IMR-90 (cell line): ENCODE measurements around the gene KCNJ1. TPM values are rescaled to one million over a fixed set of nuclear protein-coding genes. Genes with fewer than 3 reads are reported as not detected.

ENCODE experiments used
- ATAC-seq: fragments of 200-7000 bp; cut with Tn5 transposase; 2 replicates; pipeline ENCODE4 v1.9.1; 2020; ENCODE audit warnings: low read depth, mild to moderate bottlenecking, moderate library complexity
- BruUV-seq: library from RNA; stranded (reverse); fragments of 400-500 nt; replicated peaks from 2 replicates; lab custom pipeline; 2021; lab: Mats Ljungman, UMichigan
- CTCF ChIA-PET: fragments of 300-600 bp; formaldehyde crosslinking; extraction: SDS; loops from one replicate; lab custom pipeline; 2021; ENCODE audit warnings: antibody characterized with exemption; lab: Yijun Ruan, JAX
- POLR2A ChIA-PET: fragments of 300-600 bp; sonication (Branson Sonifier 250); formaldehyde crosslinking; loops from one replicate; lab custom pipeline; 2022; ENCODE audit warnings: antibody characterized with exemption; ENCODE audit not compliant: unreplicated experiment; lab: Charles Lee
- DNase-seq: peaks from one replicate; pipeline ENCODE4 v3.0.0; 2013
- H2AFZ ChIP-seq: replicated peaks from 2 replicates; pipeline ENCODE3; 2013; ENCODE audit warnings: low read length, mild to moderate bottlenecking; ENCODE audit not compliant: poor library complexity
- H2AK5ac ChIP-seq: 2 replicates; pipeline ENCODE4 v1.6.1; 2013; ENCODE audit warnings: low read depth, low read length, inconsistent platforms
- H2AK9ac ChIP-seq: replicated peaks from 2 replicates; pipeline ENCODE3; 2013; ENCODE audit warnings: mild to moderate bottlenecking, low read depth, low read length, moderate library complexity; ENCODE audit not compliant: poor library complexity
- H2BK120ac ChIP-seq: 2 replicates; pipeline ENCODE4 v1.6.1; 2013; ENCODE audit warnings: low read depth, low read length, inconsistent platforms
- H2BK15ac ChIP-seq: 3 replicates; pipeline ENCODE4 v1.6.1; 2013; ENCODE audit warnings: low read depth, low read length, inconsistent platforms
- H2BK20ac ChIP-seq: 2 replicates; pipeline ENCODE4 v1.6.1; 2013; ENCODE audit warnings: low read depth, mild to moderate bottlenecking, inconsistent platforms, low read length, moderate library complexity
- H2BK5ac ChIP-seq: 2 replicates; pipeline ENCODE4 v1.6.1; 2013; ENCODE audit warnings: mild to moderate bottlenecking, low read depth, low read length, inconsistent platforms; ENCODE audit not compliant: poor library complexity, severe bottlenecking
- H3K14ac ChIP-seq: replicated peaks from 2 replicates; pipeline ENCODE4 v1.6.1; 2013; ENCODE audit warnings: low read depth, low read length, inconsistent platforms
- H3K18ac ChIP-seq: 2 replicates; pipeline ENCODE4 v1.6.1; 2013; ENCODE audit warnings: low read depth, low read length, control low read depth
- H3K23ac ChIP-seq: 2 replicates; pipeline ENCODE4 v1.6.1; 2013; ENCODE audit warnings: low read depth, low read length, inconsistent platforms
- H3K27ac ChIP-seq: 2 replicates; pipeline ENCODE4 v1.5.1; 2013; ENCODE audit warnings: mild to moderate bottlenecking, control low read depth, low read length; ENCODE audit not compliant: insufficient read depth
- H3K27me3 ChIP-seq: 2 replicates; pipeline ENCODE4 v1.6.1; 2013; ENCODE audit warnings: low read length; ENCODE audit not compliant: control insufficient read depth, insufficient read depth
- H3K36me3 ChIP-seq: 2 replicates; pipeline ENCODE4 v1.6.1; 2013; ENCODE audit warnings: low read length, mixed read lengths; ENCODE audit not compliant: control insufficient read depth, insufficient read depth
- H3K4ac ChIP-seq: 2 replicates; pipeline ENCODE4 v1.6.1; 2013; ENCODE audit warnings: low read depth, low read length, inconsistent platforms
- H3K4me1 ChIP-seq: 2 replicates; pipeline ENCODE4 v1.6.1; 2013; ENCODE audit warnings: low read length, mixed read lengths; ENCODE audit not compliant: control insufficient read depth, insufficient read depth
- H3K4me2 ChIP-seq: 2 replicates; pipeline ENCODE4 v1.6.1; 2013; ENCODE audit warnings: low read depth, mild to moderate bottlenecking, control low read depth, low read length, moderate library complexity
- H3K4me3 ChIP-seq: 2 replicates; pipeline ENCODE4 v1.5.1; 2013; ENCODE audit warnings: low read depth, mild to moderate bottlenecking, control low read depth, low read length, moderate library complexity; ENCODE audit not compliant: insufficient read depth
- H3K56ac ChIP-seq: 2 replicates; pipeline ENCODE4 v1.6.1; 2013; ENCODE audit warnings: low read length, inconsistent platforms; ENCODE audit not compliant: insufficient read depth; ENCODE audit errors: extremely low read depth
- H3K79me1 ChIP-seq, 2 experiments: 2 replicates each; pipeline ENCODE4 v1.6.1; 2013; ENCODE audit warnings: low read length in 2 of 2, inconsistent platforms in 1 of 2, low read depth in 1 of 2
- H3K9ac ChIP-seq: 2 replicates; pipeline ENCODE4 v1.6.1; 2013; ENCODE audit warnings: low read depth, low read length, control low read depth
- H3K9me1 ChIP-seq: 2 replicates; pipeline ENCODE4 v1.6.1; 2013; ENCODE audit warnings: low read length, inconsistent platforms; ENCODE audit not compliant: insufficient read depth
- H3K9me3 ChIP-seq: 2 replicates; pipeline ENCODE4 v1.6.1; 2013; ENCODE audit warnings: low read length; ENCODE audit not compliant: control insufficient read depth, insufficient read depth
- H4K20me1 ChIP-seq: 2 replicates; pipeline ENCODE4 v1.6.1; 2013; ENCODE audit warnings: low read length, inconsistent platforms; ENCODE audit not compliant: insufficient read depth
- H4K5ac ChIP-seq: 2 replicates; pipeline ENCODE4 v1.6.1; 2013; ENCODE audit warnings: mild to moderate bottlenecking, low read depth, low read length, control low read depth
- H4K8ac ChIP-seq, 2 experiments: 2 replicates each; pipeline ENCODE4 v1.6.1; 2013; ENCODE audit warnings: low read depth in 2 of 2, low read length in 2 of 2, control low read depth in 1 of 2, inconsistent platforms in 1 of 2
- H4K91ac ChIP-seq: 2 replicates; pipeline ENCODE4 v1.6.1; 2013; ENCODE audit warnings: low read depth, low read length, inconsistent platforms; ENCODE audit not compliant: insufficient read depth
- BHLHE40 ChIP-seq: fragments of 150-350 bp; IDR thresholded peaks from 2 replicates; pipeline ENCODE4 v1.6.1; 2016; ENCODE audit warnings: mild to moderate bottlenecking, low read depth, low read length
- CEBPB ChIP-seq: IDR thresholded peaks from 2 replicates; pipeline ENCODE4 v1.6.1; 2012; ENCODE audit warnings: low read depth, low read length, improper control_type of control experiment
- CHD1 ChIP-seq: IDR thresholded peaks from 2 replicates; pipeline ENCODE4 v1.6.1; 2012; ENCODE audit warnings: low read depth, low read length, improper control_type of control experiment
- CTCF ChIP-seq: conservative IDR thresholded peaks from 2 replicates; pipeline ENCODE4 v1.5.1; 2012; ENCODE audit warnings: mild to moderate bottlenecking, low read depth, low read length, improper control_type of control experiment
- ELK1 ChIP-seq: fragments of 150-350 bp; IDR thresholded peaks from 2 replicates; pipeline ENCODE4 v1.6.1; 2016; ENCODE audit warnings: low read depth, mild to moderate bottlenecking, low read length, moderate library complexity, borderline replicate concordance
- FOS ChIP-seq: fragments of 150-350 bp; IDR thresholded peaks from 2 replicates; pipeline ENCODE4 v1.6.1; 2016; ENCODE audit warnings: low read depth, low read length
- MAFK ChIP-seq: IDR thresholded peaks from 2 replicates; pipeline ENCODE4 v1.6.1; 2012; ENCODE audit warnings: low read depth, low read length, improper control_type of control experiment
- MAZ ChIP-seq: IDR thresholded peaks from 2 replicates; pipeline ENCODE4 v1.6.1; 2012; ENCODE audit warnings: low read depth, mild to moderate bottlenecking, low read length, improper control_type of control experiment, moderate library complexity, borderline replicate concordance
- MXI1 ChIP-seq: IDR thresholded peaks from 2 replicates; pipeline ENCODE4 v1.6.1; 2012; ENCODE audit warnings: low read depth, mild to moderate bottlenecking, low read length, moderate library complexity, borderline replicate concordance
- NFE2L2 ChIP-seq: fragments of 150-350 bp; IDR thresholded peaks from 2 replicates; pipeline ENCODE4 v1.6.1; 2016; ENCODE audit warnings: low read depth, mild to moderate bottlenecking, low read length
- POLR2A ChIP-seq: IDR thresholded peaks from 2 replicates; pipeline ENCODE4 v1.6.1; 2012; ENCODE audit warnings: mild to moderate bottlenecking, low read depth, low read length
- RAD21 ChIP-seq: IDR thresholded peaks from 2 replicates; pipeline ENCODE4 v1.6.1; 2012; ENCODE audit warnings: low read length, improper control_type of control experiment
- RCOR1 ChIP-seq: IDR thresholded peaks from 2 replicates; pipeline ENCODE4 v1.6.1; 2012; ENCODE audit warnings: mild to moderate bottlenecking, low read length, improper control_type of control experiment; ENCODE audit not compliant: insufficient replicate concordance
- RFX5 ChIP-seq: IDR thresholded peaks from 2 replicates; pipeline ENCODE4 v1.8.0; 2012; ENCODE audit warnings: low read depth, mild to moderate bottlenecking, low read length, moderate library complexity
- SMC3 ChIP-seq: fragments of 150-350 bp; IDR thresholded peaks from 2 replicates; pipeline ENCODE4 v1.6.1; 2016; ENCODE audit warnings: low read depth, mild to moderate bottlenecking, antibody characterized with exemption, low read length, moderate library complexity
- USF2 ChIP-seq: fragments of 150-350 bp; IDR thresholded peaks from 2 replicates; pipeline ENCODE4 v1.6.1; 2017; ENCODE audit warnings: mild to moderate bottlenecking, antibody characterized with exemption, low read length, low read depth
- WGBS, 2 experiments: methylation state at CpG; one replicate each; pipeline versions ENCODE4 v1.1.5 to v1.1.7; 2013; ENCODE audit warnings: missing lambda C conversion rate in 2 of 2; ENCODE audit not compliant: insufficient read length in 1 of 2; ENCODE audit errors: extremely low coverage in 2 of 2; 5-methylcytosine and 5-hydroxymethylcytosine counted together
- dilution Hi-C: fragments of 300-500 bp; cut with HindIII; formaldehyde crosslinking; loops from one replicate; pipeline ENCODE4 v1.14.3; 2018; ENCODE audit warnings: low sequenced_read_pairs; ENCODE audit not compliant: unreplicated experiment
- in situ Hi-C: fragments of 300-500 bp; cut with MboI; formaldehyde crosslinking; loops from 3 replicates; pipeline ENCODE4 v1.14.3; 2019; ENCODE audit warnings: low sequenced_read_pairs, inconsistent platforms, mixed read lengths
- intact Hi-C: fragments of 100-400 bp; cut with micrococcal nuclease; formaldehyde crosslinking; loops from 2 replicates; pipeline ENCODE4 v1.10.0; 2022
- polyA plus RNA-seq, 3 experiments: library from polyadenylated mRNA; depleted of rRNA; stranded (reverse); fragments of >200 nt; gene quantifications; 2 replicates each; pipeline ENCODE4 v1.2.3, GENCODE V29; 2012; ENCODE audit warnings: low replicate concordance in 1 of 3
- total RNA-seq: library from RNA; depleted of rRNA; stranded (reverse); fragments of >200 nt; gene quantifications from 2 replicates; pipeline ENCODE4 v1.2.3, GENCODE V29; 2012

KCNJ1 gene
- total and polyA plus RNA-seq, 2 of the 4 experiments (the other 2 are of a cell fraction) = not detected

- Histone ChIP-seq H3K23ac (no peak overlapping the region), H2AFZ (no peak overlapping the region), H3K56ac (no peak overlapping the region), H2AK9ac (no peak overlapping the region), H2AK5ac (no peak overlapping the region), H3K9ac (no peak overlapping the region), H3K4me3 (no peak overlapping the region), H3K9me1 (no peaks in the 10 kb centered on the region), H3K14ac (no peak overlapping the region), H2BK20ac (no peak overlapping the region), H2BK15ac (no peak overlapping the region), H3K4ac (no peak overlapping the region), H3K27ac (no peak overlapping the region), H2BK5ac (no peak overlapping the region), H3K18ac (no peak overlapping the region), H3K4me1 (no peaks in the 10 kb centered on the region), H4K20me1 (no peaks in the 10 kb centered on the region), H3K9me3 (no peaks in the 10 kb centered on the region), H4K5ac (no peak overlapping the region), H4K8ac (no peak overlapping the region), H2BK120ac (no peak overlapping the region), H3K27me3 (peaks cover 59% of the 10 kb centered on the region), H3K4me2 (no peak overlapping the region), H4K91ac (no peak overlapping the region), H3K36me3 (no peaks in the 10 kb centered on the region), H3K79me1 (no peaks in the 10 kb centered on the region)
- DNase-seq = no peak
- TF ChIP-seq NFE2L2 (no peak), BHLHE40 (no peak), ELK1 (no peak), RFX5 (no peak), CTCF (no peak), USF2 (no peak), MAZ (no peak), SMC3 (no peak), FOS (no peak), RAD21 (no peak), POLR2A (no peak), MXI1 (no peak), MAFK (no peak), RCOR1 (no peak), CHD1 (no peak), CEBPB (no peak)
- CTCF ChIA-PET = no interaction called here
- no peak for ATAC-seq
- POLR2A ChIA-PET = no interaction called here
- in situ Hi-C loops (no loop called here), intact Hi-C loops (no loop called here), dilution Hi-C loops (no loop called here)
- 86% methylated on average over 3 of the region's 7 CpGs; no CpG with 5 or more reads in 1 of the 2 experiments for whole genome bisulfite sequencing, 2 experiments
- BruUV-seq = no TSS peak
These were observed 12.3 kb downstream of the KCNJ1 start for GRCh38 chr11:128854841-128855240.
